ENCODE data around the gene AMPD1. TPM values are rescaled to one million over a fixed set of nuclear protein-coding genes. Genes with fewer than 3 reads are reported as not detected.

The AMPD1 gene
- total RNA-seq, 1 experiment from 2014 or later: not detected

DNA sequence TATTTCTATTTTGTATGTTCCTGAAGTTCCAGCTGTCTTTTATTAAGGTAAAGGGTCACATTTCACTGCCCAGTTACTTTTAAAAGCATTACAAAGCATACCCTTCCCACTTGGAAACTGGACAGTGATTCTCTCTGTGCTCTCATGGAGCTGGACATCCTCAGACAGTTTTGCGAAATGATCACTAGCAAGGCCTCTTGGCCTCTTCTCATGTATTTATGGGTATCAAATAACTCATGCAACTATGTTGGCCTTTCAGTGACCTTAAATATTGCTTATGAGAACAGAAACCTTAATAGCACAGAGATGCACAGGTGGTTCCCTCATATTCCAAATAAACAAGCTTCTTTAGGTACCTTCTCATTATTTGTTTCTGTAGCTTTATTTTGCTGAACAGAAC is 7.9 kb upstream of the AMPD1 start:
- no peak overlapping the region for H3K4me3 Mint-ChIP-seq (ENCODE audit: unreplicated experiment)
- H3K9me3 Mint-ChIP-seq (ENCODE audit: unreplicated experiment): no peaks in the 10 kb centered on the region
- H3K27me3 Mint-ChIP-seq (ENCODE audit: insufficient read depth, unreplicated experiment): no peaks in the 10 kb centered on the region
- H3K27ac Mint-ChIP-seq (ENCODE audit: low read depth, unreplicated experiment): no peak overlapping the region
- H3K4me1 Mint-ChIP-seq (ENCODE audit: insufficient read depth, unreplicated experiment): no peaks in the 10 kb centered on the region
- ChIA-PET CTCF (interaction anchor here (1.0 kb wide), 1 partner anchor 31 kb away, joined by 3 read pairs; no protein-coding TSS in a partner anchor), POLR2A (interaction anchor here (1.6 to 2.4 kb wide), 3 partner anchors 13 to 54 kb away, joined by 3 to 11 read pairs (median 9); partner anchors contain the start of genes CSDE1, DENND2C and NRAS)
- DNase-seq (ENCODE audit: unreplicated experiment): no peak
- TF ChIP-seq CTCF (IDR thresholded peaks at IDR 0.05; ENCODE audit: unreplicated experiment): no peak
- H3K36me3 Mint-ChIP-seq (ENCODE audit: insufficient read depth, unreplicated experiment): peaks cover 31% of the 10 kb centered on the region
- intact Hi-C loops (cut with micrococcal nuclease): no loop called here
- no TSS peak for BruUV-seq (replicated peaks)

DNA sequence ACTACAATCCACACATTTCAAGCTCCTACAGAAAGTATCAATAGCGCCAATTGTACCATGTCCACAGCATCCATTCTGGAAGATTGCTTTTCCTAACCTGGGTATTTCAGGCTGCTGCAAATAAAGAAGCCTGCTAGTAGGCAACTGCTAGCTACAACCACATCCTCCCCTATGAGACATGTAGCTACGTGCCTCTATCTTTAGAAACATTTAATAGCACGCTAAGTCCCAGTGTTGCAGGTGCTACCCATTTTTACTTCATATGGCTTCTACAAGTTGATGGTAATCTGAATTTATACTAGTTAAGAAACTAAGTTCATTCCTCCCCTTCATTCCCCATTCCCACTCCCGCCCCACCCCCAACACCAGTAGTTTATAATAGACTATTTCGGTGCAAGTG is 7.4 kb upstream of the AMPD1 start:
- no TSS peak for BruUV-seq (replicated peaks)
- Mint-ChIP-seq H3K4me1 (ENCODE audit: insufficient read depth, unreplicated experiment) (no peaks in the 10 kb centered on the region), H3K4me3 (ENCODE audit: unreplicated experiment) (no peak overlapping the region), H3K36me3 (ENCODE audit: insufficient read depth, unreplicated experiment) (peaks cover 26% of the 10 kb centered on the region), H3K9me3 (ENCODE audit: unreplicated experiment) (no peaks in the 10 kb centered on the region), H3K27ac (ENCODE audit: low read depth, unreplicated experiment) (no peak overlapping the region), H3K27me3 (ENCODE audit: insufficient read depth, unreplicated experiment) (no peaks in the 10 kb centered on the region)
- TF ChIP-seq CTCF (IDR thresholded peaks at IDR 0.05; ENCODE audit: unreplicated experiment): no peak
- CTCF ChIA-PET: interaction anchor here (1.0 kb wide), 1 partner anchor 31 kb away, joined by 3 read pairs; no protein-coding TSS in a partner anchor
- intact Hi-C loops (cut with micrococcal nuclease): no loop called here
- no peak for DNase-seq (ENCODE audit: unreplicated experiment)
- POLR2A ChIA-PET: interaction anchor here (1.6 to 2.4 kb wide), 3 partner anchors 13 to 55 kb away, joined by 3 to 11 read pairs (median 9); partner anchors contain the start of genes CSDE1, DENND2C and NRAS

- no TSS peak for BruUV-seq (replicated peaks)
- POLR2A ChIA-PET: interaction anchor here (2.1 to 2.4 kb wide), 2 partner anchors 14 to 32 kb away, joined by 9 to 11 read pairs; partner anchors contain the start of genes DENND2C and NRAS
- Mint-ChIP-seq H3K27ac (ENCODE audit: low read depth, unreplicated experiment) (no peak overlapping the region), H3K27me3 (ENCODE audit: insufficient read depth, unreplicated experiment) (no peaks in the 10 kb centered on the region), H3K36me3 (ENCODE audit: insufficient read depth, unreplicated experiment) (peaks cover 18% of the 10 kb centered on the region), H3K4me3 (ENCODE audit: unreplicated experiment) (no peak overlapping the region), H3K9me3 (ENCODE audit: unreplicated experiment) (no peaks in the 10 kb centered on the region), H3K4me1 (ENCODE audit: insufficient read depth, unreplicated experiment) (no peaks in the 10 kb centered on the region)
- intact Hi-C loops (cut with micrococcal nuclease): no loop called here
- CTCF ChIA-PET: no interaction called here
- no peak for DNase-seq (ENCODE audit: unreplicated experiment)
- no peak for TF ChIP-seq CTCF (IDR thresholded peaks at IDR 0.05; ENCODE audit: unreplicated experiment)
These were observed 6.6 kb upstream of the AMPD1 start for GRCh38 chr1:114701931-114702330.

DNA sequence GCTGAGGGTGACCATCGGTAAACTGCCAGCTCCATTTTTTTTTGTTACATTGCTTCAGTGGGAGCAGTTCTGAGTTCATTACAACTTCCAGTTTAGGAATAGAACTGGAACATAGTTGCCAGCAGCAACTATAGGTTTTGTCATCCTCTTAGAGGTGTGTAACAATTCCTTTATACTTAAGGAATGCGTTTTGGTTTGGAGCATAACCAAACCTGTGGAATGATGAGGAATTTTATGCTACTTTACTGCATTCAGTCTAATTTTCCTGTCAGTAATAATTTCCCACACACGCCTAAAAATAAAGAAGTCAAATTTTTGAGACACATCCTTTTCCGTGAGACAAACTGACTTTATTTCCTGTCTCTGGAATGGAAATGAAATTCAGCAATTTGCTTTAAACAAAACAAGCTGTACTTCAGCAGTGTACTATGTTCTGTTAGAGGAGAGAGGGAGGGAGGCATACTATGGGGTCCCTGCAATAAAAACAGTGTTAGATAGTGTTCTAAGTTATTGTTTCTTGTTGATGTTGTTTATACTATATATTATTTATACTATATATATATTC is 4.8 kb upstream of the AMPD1 start:
- Mint-ChIP-seq H3K4me1 (ENCODE audit: insufficient read depth, unreplicated experiment) (no peaks in the 10 kb centered on the region), H3K27ac (ENCODE audit: low read depth, unreplicated experiment) (no peak overlapping the region), H3K36me3 (ENCODE audit: insufficient read depth, unreplicated experiment) (peaks cover 7% of the 10 kb centered on the region), H3K27me3 (ENCODE audit: insufficient read depth, unreplicated experiment) (no peaks in the 10 kb centered on the region), H3K4me3 (ENCODE audit: unreplicated experiment) (no peak overlapping the region), H3K9me3 (ENCODE audit: unreplicated experiment) (no peaks in the 10 kb centered on the region)
- no TSS peak for BruUV-seq (replicated peaks)
- no peak for DNase-seq (ENCODE audit: unreplicated experiment)
- TF ChIP-seq CTCF (IDR thresholded peaks at IDR 0.05; ENCODE audit: unreplicated experiment): no peak
- POLR2A ChIA-PET: interaction anchor here (0.8 kb wide), 1 partner anchor 12 kb away, joined by 3 read pairs; no protein-coding TSS in a partner anchor
- intact Hi-C loops (cut with micrococcal nuclease): no loop called here
- CTCF ChIA-PET: interaction anchor here (0.9 kb wide), 1 partner anchor 115 kb away, joined by 4 read pairs; no protein-coding TSS in a partner anchor
